Measurements from ENCODE around the gene BMP15. TPM values are rescaled to one million over a fixed set of nuclear protein-coding genes. Genes with fewer than 3 reads are reported as not detected.

BMP15 gene
- total RNA-seq, 1 experiment from 2014 or later, result not detected

- Mint-ChIP-seq H3K36me3 (ENCODE audit: insufficient read depth in 1 of 3, low read depth in 3 of 3) (peaks cover 0 to 3% (median 0%) of the 10 kb centered on the region in 3 experiments; a peak in 2 of 7 replicates), H3K4me3 (no peak overlapping the region), H3K27ac (no peak overlapping the region), H3K4me1 (no peaks in the 10 kb centered on the region), H3K9me3 (peaks cover 49 to 59% of the 10 kb centered on the region in 2 experiments), H3K27me3 (ENCODE audit: low read depth) (no peaks in the 10 kb centered on the region; the same call in 1 of the 2 replicates)
- no peaks in the 10 kb centered on the region for H3K79me2 ChIP-seq (ENCODE audit: insufficient read depth, low read length)
- no peak overlapping the region for H3K4me2 ChIP-seq (ENCODE audit: insufficient read depth, insufficient read length, low read length)
- H2AK5ac ChIP-seq (ENCODE audit: insufficient read length, low read length), result no peak overlapping the region
- no peak overlapping the region for H3K9ac ChIP-seq (ENCODE audit: extremely low read depth, insufficient read length, low read length)
- no peaks in the 10 kb centered on the region for H4K20me1 ChIP-seq (ENCODE audit: control insufficient read depth, insufficient read depth, insufficient read length)
- no peak overlapping the region for H2BK120ac ChIP-seq (ENCODE audit: low read depth, low read length, poor library complexity, severe bottlenecking)
- H2BK5ac ChIP-seq (ENCODE audit: insufficient read length, low read length), result no peak overlapping the region
- no peak overlapping the region for H3K23ac ChIP-seq (ENCODE audit: insufficient read length, low read depth, low read length)
- H4K91ac ChIP-seq (ENCODE audit: insufficient read length, low read depth, low read length), result no peak overlapping the region
- no peak overlapping the region for H2BK12ac ChIP-seq (ENCODE audit: insufficient read length, low read depth, low read length)
- H2BK15ac ChIP-seq (ENCODE audit: low read depth, low read length), result no peak overlapping the region
- no peak overlapping the region for H3K18ac ChIP-seq (ENCODE audit: insufficient read length, low read depth, low read length)
- TF ChIP-seq CTCF (conservative IDR thresholded peaks at IDR 0.05), result no peak
- no peak overlapping the region for H3K56ac ChIP-seq (ENCODE audit: insufficient read length, low read depth, low read length)
- H4K5ac ChIP-seq (ENCODE audit: insufficient read length, low read depth, low read length), result no peak overlapping the region
- H3K4me1 ChIP-seq (ENCODE audit: insufficient read depth, low read length), result no peaks in the 10 kb centered on the region; the same call in 1 of the 2 replicates
- no peak overlapping the region for H3T11ph ChIP-seq (ENCODE audit: low read length)
- H3K4ac ChIP-seq (ENCODE audit: low read depth, low read length), result no peak overlapping the region
- H3K79me1 ChIP-seq (ENCODE audit: insufficient read depth, low read depth, low read length, poor library complexity, severe bottlenecking), result no peaks in the 10 kb centered on the region
- no peak for DNase-seq
- H2AFZ ChIP-seq (ENCODE audit: low read length), result no peak overlapping the region
- H3K27me3 ChIP-seq (ENCODE audit: insufficient read depth, low read length), result no peaks in the 10 kb centered on the region
- H3K9me3 ChIP-seq (ENCODE audit: control insufficient read depth, low read depth, low read length), result no peaks in the 10 kb centered on the region
- H3K14ac ChIP-seq (ENCODE audit: insufficient read depth, low read length), result no peak overlapping the region
- H4K8ac ChIP-seq (replicated peaks; ENCODE audit: insufficient read length, low read depth, low read length), result no peak overlapping the region
- no peaks in the 10 kb centered on the region for H3K23me2 ChIP-seq (ENCODE audit: insufficient read length, low read depth, low read length, poor library complexity, severe bottlenecking)
- no peak overlapping the region for H3K27ac ChIP-seq (ENCODE audit: insufficient read length, low read depth, low read length)
- no peak overlapping the region for H2BK20ac ChIP-seq (ENCODE audit: low read depth, low read length, poor library complexity, severe bottlenecking)
Measured at GRCh38 chrX:50913520-50913919, 3.0 kb downstream of the BMP15 start.
